Stimulated activated naive B cell treated with anti-CD40 and anti-IgM and Interleukin-4, amounts not matched to agents 10 μg/mL and 1 μg/mL and 100 μg/mL, for 72 hours (primary cell): ENCODE measurements around the gene THYN1.
"Not testable (repeated sequence)": the region's sequence is repeated elsewhere in the genome, so short reads cannot be mapped to it uniquely, and the experiment has no call there.

Experiments used
- ATAC-seq, 2 donors: fragments of 150-1000 bp; cut with Tn5 transposase; replicated peaks; 2 replicates each; pipeline ENCODE4 v1.10.0; 2021; ENCODE audit warnings: moderate library complexity in 1 of 2
- DNase-seq: peaks from one replicate; pipeline ENCODE4 v3.0.0; 2021
- H3K27ac Mint-ChIP-seq: one replicate; pipeline ENCODE4 v1.8.0; 2022; ENCODE audit warnings: mild to moderate bottlenecking, mixed read lengths
- H3K27me3 Mint-ChIP-seq, 2 donors: one replicate each; pipeline ENCODE4 v1.8.0; 2022; ENCODE audit warnings: mixed read lengths in 2 of 2
- H3K36me3 Mint-ChIP-seq, 2 donors: one replicate each; pipeline ENCODE4 v1.8.0; 2022; ENCODE audit warnings: mixed read lengths in 2 of 2, mild to moderate bottlenecking in 1 of 2
- H3K4me1 Mint-ChIP-seq, 2 donors: one replicate each; pipeline ENCODE4 v1.8.0; 2022; ENCODE audit warnings: mixed read lengths in 2 of 2, mild to moderate bottlenecking in 1 of 2
- H3K4me3 Mint-ChIP-seq, 2 donors: one replicate each; pipeline ENCODE4 v1.8.0; 2022; ENCODE audit warnings: mild to moderate bottlenecking in 2 of 2, mixed read lengths in 2 of 2, moderate library complexity in 1 of 2
- H3K9me3 Mint-ChIP-seq, 2 donors: one replicate each; pipeline ENCODE4 v1.8.0; 2022; ENCODE audit warnings: mixed read lengths in 2 of 2, mild to moderate bottlenecking in 1 of 2

The THYN1 gene

GRCh38 chr11:134266841-134267251 is 13.7 kb upstream of the THYN1 start:
- Mint-ChIP-seq H3K27me3 (peaks cover 27 to 29% of the 10 kb centered on the region in 2 donors), H3K27ac (no peak overlapping the region), H3K4me3 (no peak overlapping the region), H3K4me1 (peaks cover 0 to 2% of the 10 kb centered on the region in 2 donors), H3K36me3 (peaks cover 10 to 13% of the 10 kb centered on the region in 2 donors), H3K9me3 (no peaks in the 10 kb centered on the region)
- no peak for DNase-seq
- no peak for ATAC-seq

- DNase-seq = no peak
Observed at GRCh38 chr11:134266440-134266839, 13.3 kb upstream of the THYN1 start.

GRCh38 chr11:134264966-134265764 is 12.0 kb upstream of the THYN1 start:
- no peak for DNase-seq
- Mint-ChIP-seq H3K27me3 (peaks cover 12% of the 10 kb centered on the region in 2 donors), H3K9me3 (no peaks in the 10 kb centered on the region), H3K4me3 (no peak overlapping the region), H3K27ac (no peak overlapping the region), H3K36me3 (peaks cover 17 to 28% of the 10 kb centered on the region in 2 donors), H3K4me1 (peaks cover 7 to 8% of the 10 kb centered on the region in 2 donors)
- ATAC-seq = no peak

More at GRCh38 chr11:134266440-134266839, 13.3 kb upstream of the THYN1 start:
- no peak overlapping the region for H3K27ac Mint-ChIP-seq
- H3K9me3 Mint-ChIP-seq = no peaks in the 10 kb centered on the region
- ATAC-seq = no peak
- H3K4me3 Mint-ChIP-seq = no peak overlapping the region
- peaks cover 24 to 25% of the 10 kb centered on the region in 2 donors for H3K27me3 Mint-ChIP-seq
- peaks cover 0 to 2% of the 10 kb centered on the region in 2 donors for H3K4me1 Mint-ChIP-seq
- peaks cover 14 to 17% of the 10 kb centered on the region in 2 donors for H3K36me3 Mint-ChIP-seq

- ATAC-seq (peak; percentile 46 to 56), DNase-seq (no peak)
- Mint-ChIP-seq H3K27me3 (no peaks in the 10 kb centered on the region), H3K9me3 (no peaks in the 10 kb centered on the region), H3K27ac (no peak overlapping the region), H3K4me1 (peaks cover 6 to 8% of the 10 kb centered on the region in 2 donors), H3K4me3 (no peak overlapping the region), H3K36me3 (peaks cover 37 to 51% of the 10 kb centered on the region in 2 donors)
Observed at GRCh38 chr11:134261626-134262488, 8.7 kb upstream of the THYN1 start.

- H3K4me3 Mint-ChIP-seq = no peak overlapping the region
- H3K36me3 Mint-ChIP-seq = peaks cover 39 to 53% of the 10 kb centered on the region in 2 donors
- no peak overlapping the region for H3K27ac Mint-ChIP-seq
- DNase-seq (no peak), ATAC-seq (no peak)
- H3K9me3 Mint-ChIP-seq = no peaks in the 10 kb centered on the region
- H3K27me3 Mint-ChIP-seq = no peaks in the 10 kb centered on the region
- peaks cover 6 to 10% of the 10 kb centered on the region in 2 donors for H3K4me1 Mint-ChIP-seq
Observed at GRCh38 chr11:134260983-134261382, 7.8 kb upstream of the THYN1 start.

GRCh38 chr11:134260503-134260902 is 7.4 kb upstream of the THYN1 start:
- H3K36me3 Mint-ChIP-seq = peaks cover 41 to 53% of the 10 kb centered on the region in 2 donors
- peaks cover 6 to 15% of the 10 kb centered on the region in 2 donors for H3K4me1 Mint-ChIP-seq
- H3K27ac Mint-ChIP-seq = no peak overlapping the region
- H3K27me3 Mint-ChIP-seq = no peaks in the 10 kb centered on the region
- H3K9me3 Mint-ChIP-seq = no peaks in the 10 kb centered on the region
- peak; percentile 42 to 67 for ATAC-seq
- no peak overlapping the region for H3K4me3 Mint-ChIP-seq
- DNase-seq = no peak

- Mint-ChIP-seq H3K27ac (no peak overlapping the region), H3K36me3 (peaks cover 35 to 52% of the 10 kb centered on the region in 2 donors), H3K4me1 (peaks cover 9 to 32% of the 10 kb centered on the region in 2 donors), H3K4me3 (no peak overlapping the region), H3K27me3 (no peaks in the 10 kb centered on the region), H3K9me3 (no peaks in the 10 kb centered on the region)
- DNase-seq (no peak), ATAC-seq (no peak)
Observed at GRCh38 chr11:134258577-134258976, 5.4 kb upstream of the THYN1 start.

- Mint-ChIP-seq H3K9me3 (no peaks in the 10 kb centered on the region), H3K4me1 (peaks cover 13 to 38% of the 10 kb centered on the region in 2 donors), H3K4me3 (no peak overlapping the region), H3K27me3 (no peaks in the 10 kb centered on the region), H3K27ac (no peak overlapping the region), H3K36me3 (peaks cover 32 to 43% of the 10 kb centered on the region in 2 donors)
- DNase-seq (no peak), ATAC-seq (no peak)
Observed at GRCh38 chr11:134257101-134257500, 3.9 kb upstream of the THYN1 start.

- not testable (repeated sequence) for H3K27me3 Mint-ChIP-seq, DNase-seq, H3K9me3 Mint-ChIP-seq, H3K4me3 Mint-ChIP-seq, ATAC-seq, H3K27ac Mint-ChIP-seq
- Mint-ChIP-seq H3K36me3 (peaks cover 23 to 25% of the 10 kb centered on the region in 2 donors), H3K4me1 (peaks cover 8 to 33% of the 10 kb centered on the region in 2 donors)
Observed at GRCh38 chr11:134255184-134255561, 2.0 kb upstream of the THYN1 start.

- DNase-seq (no peak), ATAC-seq (no peak)
- no peak overlapping the region for H3K27ac Mint-ChIP-seq
Observed at GRCh38 chr11:134254433-134255183, 1.5 kb upstream of the THYN1 start.

GRCh38 chr11:134252346-134253187 is 585 bp downstream of the THYN1 start:
- peak overlapping the region; percentile 94 to 96 for H3K4me3 Mint-ChIP-seq
- peak overlapping the region; percentile 93 for H3K27ac Mint-ChIP-seq
- no peaks in the 10 kb centered on the region for H3K9me3 Mint-ChIP-seq
- no peak for DNase-seq
- peaks cover 21 to 23% of the 10 kb centered on the region in 2 donors for H3K36me3 Mint-ChIP-seq
- H3K27me3 Mint-ChIP-seq = no peaks in the 10 kb centered on the region
- ATAC-seq = peak; percentile 35 to 44
- peaks cover 8 to 33% of the 10 kb centered on the region in 2 donors for H3K4me1 Mint-ChIP-seq

More at GRCh38 chr11:134254433-134255183, 1.5 kb upstream of the THYN1 start:
- H3K9me3 Mint-ChIP-seq = no peaks in the 10 kb centered on the region
- H3K4me1 Mint-ChIP-seq = peaks cover 8 to 33% of the 10 kb centered on the region in 2 donors
- H3K4me3 Mint-ChIP-seq = peak overlapping the region in 1 of 2 donors; percentile 94
- H3K27me3 Mint-ChIP-seq = no peaks in the 10 kb centered on the region
- H3K36me3 Mint-ChIP-seq = peaks cover 21 to 23% of the 10 kb centered on the region in 2 donors

GRCh38 chr11:134250675-134251074 is 2.5 kb downstream of the THYN1 start:
- Mint-ChIP-seq H3K36me3 (peaks cover 28 to 29% of the 10 kb centered on the region in 2 donors), H3K4me3 (no peak overlapping the region), H3K4me1 (peaks cover 8 to 28% of the 10 kb centered on the region in 2 donors)

GRCh38 chr11:134250246-134250645 is 2.9 kb downstream of the THYN1 start:
- no peaks in the 10 kb centered on the region for H3K9me3 Mint-ChIP-seq
- peaks cover 28 to 32% of the 10 kb centered on the region in 2 donors for H3K36me3 Mint-ChIP-seq
- no peaks in the 10 kb centered on the region for H3K27me3 Mint-ChIP-seq
- no peak overlapping the region for H3K27ac Mint-ChIP-seq
- no peak overlapping the region for H3K4me3 Mint-ChIP-seq
- peaks cover 8 to 24% of the 10 kb centered on the region in 2 donors for H3K4me1 Mint-ChIP-seq
- DNase-seq (no peak), ATAC-seq (no peak)

More at GRCh38 chr11:134250675-134251074, 2.5 kb downstream of the THYN1 start:
- H3K27ac Mint-ChIP-seq = no peak overlapping the region
- ATAC-seq = no peak
- H3K9me3 Mint-ChIP-seq = no peaks in the 10 kb centered on the region
- no peaks in the 10 kb centered on the region for H3K27me3 Mint-ChIP-seq
- no peak for DNase-seq
